Mesenchymal stem cell (in vitro differentiated cells and primary cell): ENCODE results near the gene PBX3.

ENCODE experiments used
- DNase-seq: peaks from one replicate; pipeline ENCODE4 v3.0.0-alpha.2; 2013
- H2AFZ ChIP-seq: one replicate; pipeline ENCODE4 v1.6.1; 2013; ENCODE audit warnings: low read depth, mild to moderate bottlenecking, control low read depth, inconsistent platforms, low read length, moderate library complexity
- H2AK5ac ChIP-seq: 2 replicates; pipeline ENCODE4 v1.6.1; 2013; ENCODE audit warnings: low read length, moderate library complexity, mild to moderate bottlenecking, inconsistent platforms; ENCODE audit not compliant: severe bottlenecking
- H2BK120ac ChIP-seq: one replicate; pipeline ENCODE4 v1.6.1; 2013; ENCODE audit warnings: low read depth, mild to moderate bottlenecking, inconsistent platforms, low read length, moderate library complexity
- H2BK12ac ChIP-seq, 2 experiments: one replicate each; pipeline ENCODE4 v1.6.1; 2013; ENCODE audit warnings: inconsistent platforms in 2 of 2, low read length in 2 of 2, mild to moderate bottlenecking in 2 of 2, moderate library complexity in 2 of 2, control low read depth in 1 of 2
- H2BK15ac ChIP-seq: one replicate; pipeline ENCODE4 v1.6.1; 2013; ENCODE audit warnings: mild to moderate bottlenecking, low read depth, inconsistent platforms; ENCODE audit not compliant: poor library complexity, severe bottlenecking
- H2BK5ac ChIP-seq: 2 replicates; pipeline ENCODE4 v1.6.1; 2013; ENCODE audit warnings: low read depth, mild to moderate bottlenecking, low read length, control low read depth, inconsistent platforms; ENCODE audit not compliant: poor library complexity, severe bottlenecking
- H3K14ac ChIP-seq, 2 experiments: one replicate each; pipeline ENCODE4 v1.6.1; 2013; ENCODE audit warnings: inconsistent platforms in 2 of 2, low read length in 2 of 2, control low read depth in 1 of 2, mild to moderate bottlenecking in 1 of 2, moderate library complexity in 1 of 2
- H3K18ac ChIP-seq, 2 experiments: one replicate each; pipeline ENCODE4 v1.6.1; 2013; ENCODE audit warnings: inconsistent platforms in 2 of 2, low read length in 2 of 2, control low read depth in 1 of 2, low read depth in 1 of 2, mild to moderate bottlenecking in 1 of 2
- H3K23ac ChIP-seq, 2 experiments: one replicate each; pipeline ENCODE4 v1.6.1; 2013; ENCODE audit warnings: inconsistent platforms in 2 of 2, low read length in 2 of 2, mild to moderate bottlenecking in 2 of 2, moderate library complexity in 2 of 2, control low read depth in 1 of 2
- H3K27ac ChIP-seq: 2 replicates; pipeline ENCODE4 v1.5.1; 2013; ENCODE audit warnings: mild to moderate bottlenecking, moderate library complexity, low read length, control low read depth, inconsistent platforms; ENCODE audit not compliant: poor library complexity, severe bottlenecking
- H3K27me3 ChIP-seq, 2 experiments: 2 replicates each; pipeline versions ENCODE4 v1.6.1 to v1.7.0; 2013; ENCODE audit warnings: low read length in 2 of 2, mild to moderate bottlenecking in 2 of 2, moderate library complexity in 2 of 2, control low read depth in 1 of 2, inconsistent platforms in 1 of 2; ENCODE audit not compliant: control insufficient read depth in 1 of 2, insufficient read depth in 1 of 2
- H3K36me3 ChIP-seq, 2 experiments: 2 replicates each; pipeline versions ENCODE4 v1.6.1 to v1.7.0; 2013; ENCODE audit warnings: low read length in 2 of 2, control low read depth in 1 of 2, inconsistent platforms in 1 of 2, low read depth in 1 of 2, mild to moderate bottlenecking in 1 of 2; ENCODE audit not compliant: insufficient read depth in 2 of 2, control insufficient read depth in 1 of 2
- H3K4ac ChIP-seq, 2 experiments: one replicate each; pipeline ENCODE4 v1.6.1; 2013; ENCODE audit warnings: inconsistent platforms in 2 of 2, low read length in 2 of 2, mild to moderate bottlenecking in 2 of 2, moderate library complexity in 2 of 2, control low read depth in 1 of 2, low read depth in 1 of 2
- H3K4me1 ChIP-seq: 2 replicates; pipeline ENCODE4 v1.6.1; 2013; ENCODE audit warnings: low read depth, low read length, control low read depth; ENCODE audit not compliant: control insufficient read depth, insufficient read depth
- H3K4me2 ChIP-seq: 2 replicates; pipeline ENCODE4 v1.6.1; 2013; ENCODE audit warnings: low read length, mild to moderate bottlenecking, inconsistent platforms; ENCODE audit not compliant: poor library complexity, severe bottlenecking
- H3K4me3 ChIP-seq, 2 experiments: 2 replicates each; pipeline versions ENCODE4 v1.5.1 to v1.7.0; 2013; ENCODE audit warnings: low read length in 2 of 2, mild to moderate bottlenecking in 2 of 2, control low read depth in 1 of 2, low read depth in 1 of 2; ENCODE audit not compliant: insufficient read depth in 1 of 2
- H3K79me1 ChIP-seq: replicated peaks from 2 replicates; pipeline ENCODE4 v1.6.1; 2013; ENCODE audit warnings: mild to moderate bottlenecking, control low read depth, low read length, inconsistent platforms; ENCODE audit not compliant: poor library complexity, severe bottlenecking
- H3K9ac ChIP-seq: 2 replicates; pipeline ENCODE4 v1.7.0; 2013; ENCODE audit warnings: mild to moderate bottlenecking, low read length, moderate library complexity
- H3K9me3 ChIP-seq: 2 replicates; pipeline ENCODE4 v1.7.0; 2013; ENCODE audit warnings: mild to moderate bottlenecking, low read length; ENCODE audit not compliant: control insufficient read depth
- H4K8ac ChIP-seq: one replicate; pipeline ENCODE4 v1.6.1; 2013; ENCODE audit warnings: inconsistent platforms, mild to moderate bottlenecking, low read length, moderate library complexity
- H4K91ac ChIP-seq: one replicate; pipeline ENCODE4 v1.6.1; 2013; ENCODE audit warnings: mild to moderate bottlenecking, low read length, inconsistent platforms
- WGBS: methylation state at CpG from one replicate; pipeline ENCODE4 v1.1.7; 2013; ENCODE audit warnings: mixed read lengths; 5-methylcytosine and 5-hydroxymethylcytosine counted together

Gene PBX3

GRCh38 chr9:125968714-125969374 is 221.7 kb downstream of the PBX3 start:
- Histone ChIP-seq H3K4me3 (no peak overlapping the region), H3K9me3 (no peaks in the 10 kb centered on the region), H3K36me3 (peaks cover 5 to 35% of the 10 kb centered on the region in 2 experiments), H3K4ac (no peak overlapping the region), H2AFZ (no peak overlapping the region), H2BK120ac (no peak overlapping the region), H3K79me1 (no peaks in the 10 kb centered on the region), H2BK15ac (no peak overlapping the region), H3K14ac (no peak overlapping the region), H3K23ac (no peak overlapping the region), H3K9ac (no peak overlapping the region), H3K18ac (no peak overlapping the region), H3K27me3 (no peaks in the 10 kb centered on the region), H3K4me2 (no peak overlapping the region), H3K4me1 (no peaks in the 10 kb centered on the region), H2BK12ac (no peak overlapping the region), H4K91ac (no peak overlapping the region), H2BK5ac (no peak overlapping the region), H2AK5ac (no peak overlapping the region), H3K27ac (no peak overlapping the region), H4K8ac (no peak overlapping the region)
- 80% methylated on average over 6 of the region's 6 CpGs for WGBS
- no peak for DNase-seq

GRCh38 chr9:125969462-125969861 is 222.3 kb downstream of the PBX3 start:
- Histone ChIP-seq H2BK12ac (no peak overlapping the region), H2AFZ (no peak overlapping the region), H3K4ac (no peak overlapping the region), H3K9ac (no peak overlapping the region), H3K79me1 (no peaks in the 10 kb centered on the region), H3K23ac (no peak overlapping the region), H3K14ac (no peak overlapping the region), H4K8ac (no peak overlapping the region), H3K27me3 (no peaks in the 10 kb centered on the region), H3K27ac (no peak overlapping the region), H2BK15ac (no peak overlapping the region), H3K9me3 (no peaks in the 10 kb centered on the region), H2BK5ac (no peak overlapping the region), H3K4me2 (no peak overlapping the region), H3K36me3 (peaks cover 5 to 30% of the 10 kb centered on the region in 2 experiments), H3K4me1 (no peaks in the 10 kb centered on the region), H2AK5ac (no peak overlapping the region), H4K91ac (no peak overlapping the region), H2BK120ac (no peak overlapping the region), H3K18ac (no peak overlapping the region), H3K4me3 (no peak overlapping the region)
- DNase-seq, result no peak
- 98% methylated on average over 2 of the region's 5 CpGs for WGBS

- H3K79me1 ChIP-seq, result no peaks in the 10 kb centered on the region
- H3K27me3 ChIP-seq, result no peaks in the 10 kb centered on the region
- H2BK12ac ChIP-seq, result no peak overlapping the region
- H2BK120ac ChIP-seq, result no peak overlapping the region
- H4K91ac ChIP-seq, result no peak overlapping the region
- peaks cover under 1 to 26% of the 10 kb centered on the region in 2 experiments for H3K36me3 ChIP-seq
- no peaks in the 10 kb centered on the region for H3K9me3 ChIP-seq
- H3K4me2 ChIP-seq, result no peak overlapping the region
- WGBS, result 83% methylated on average over 5 of the region's 5 CpGs
- no peak overlapping the region for H2AFZ ChIP-seq
- H3K4me3 ChIP-seq, result no peak overlapping the region
- no peak overlapping the region for H4K8ac ChIP-seq
- no peak overlapping the region for H3K27ac ChIP-seq
- no peak for DNase-seq
- H3K4me1 ChIP-seq, result no peaks in the 10 kb centered on the region
- H2BK15ac ChIP-seq, result no peak overlapping the region
- H3K23ac ChIP-seq, result no peak overlapping the region
- peak overlapping the region in 1 of 2 experiments; percentile 53 for H3K14ac ChIP-seq
- H3K9ac ChIP-seq, result no peak overlapping the region
- no peak overlapping the region for H2AK5ac ChIP-seq
- H2BK5ac ChIP-seq, result no peak overlapping the region
- no peak overlapping the region for H3K18ac ChIP-seq
- no peak overlapping the region for H3K4ac ChIP-seq
These were observed 222.7 kb downstream of the PBX3 start for GRCh38 chr9:125969868-125970267.

- Histone ChIP-seq H3K4me1 (no peaks in the 10 kb centered on the region), H4K8ac (no peak overlapping the region), H2BK5ac (no peak overlapping the region), H3K4ac (no peak overlapping the region), H3K36me3 (peaks cover 0 to 21% of the 10 kb centered on the region in 2 experiments), H2BK12ac (no peak overlapping the region), H2BK120ac (no peak overlapping the region), H3K27ac (no peak overlapping the region), H3K4me3 (no peak overlapping the region), H3K9me3 (no peaks in the 10 kb centered on the region), H3K18ac (no peak overlapping the region), H3K27me3 (no peaks in the 10 kb centered on the region), H3K9ac (no peak overlapping the region), H3K14ac (no peak overlapping the region), H2AFZ (no peak overlapping the region), H3K79me1 (no peaks in the 10 kb centered on the region), H2BK15ac (no peak overlapping the region), H3K23ac (no peak overlapping the region), H3K4me2 (no peak overlapping the region), H2AK5ac (no peak overlapping the region), H4K91ac (no peak overlapping the region)
- 94% methylated on average over 5 of the region's 5 CpGs for WGBS
- no peak for DNase-seq
These were observed 223.2 kb downstream of the PBX3 start for GRCh38 chr9:125970340-125970739.
